WTC11 (cell line): ENCODE results near the gene GAS2.

Experiments
- TF ChIP-seq, protein P1 (sequence below): fragments of 200-600 bp; IDR thresholded peaks from 2 replicates; pipeline ENCODE4 v1.8.0; 2022; ENCODE audit warnings: antibody characterized with exemption
- TF ChIP-seq, protein P2 (sequence below): sonication (generic); formaldehyde crosslinking; IDR thresholded peaks from 2 replicates; pipeline ENCODE4 v1.8.0; 2022; ENCODE audit warnings: mild to moderate bottlenecking, missing genetic modification reagents

DNA sequence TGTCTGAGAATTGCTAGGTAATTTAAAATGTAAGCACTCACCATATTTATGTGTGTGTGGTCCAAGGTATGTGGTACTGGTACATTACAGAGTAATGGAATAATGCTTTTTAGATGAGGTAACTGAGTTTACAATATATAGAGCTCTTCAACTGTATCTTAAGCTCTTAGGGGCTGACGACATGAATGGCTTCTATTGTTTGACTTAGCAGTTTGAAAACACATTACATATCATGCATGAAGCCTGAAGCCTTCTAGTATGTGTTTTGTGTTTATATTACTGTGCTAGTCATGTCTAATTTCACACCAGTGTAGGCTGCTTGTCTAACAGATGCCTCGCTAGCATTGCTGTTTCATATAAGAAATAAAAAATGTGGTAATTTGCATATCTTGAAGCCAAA lies 37.2 kb downstream of the GAS2 start:
- TF ChIP-seq, protein P1, sequence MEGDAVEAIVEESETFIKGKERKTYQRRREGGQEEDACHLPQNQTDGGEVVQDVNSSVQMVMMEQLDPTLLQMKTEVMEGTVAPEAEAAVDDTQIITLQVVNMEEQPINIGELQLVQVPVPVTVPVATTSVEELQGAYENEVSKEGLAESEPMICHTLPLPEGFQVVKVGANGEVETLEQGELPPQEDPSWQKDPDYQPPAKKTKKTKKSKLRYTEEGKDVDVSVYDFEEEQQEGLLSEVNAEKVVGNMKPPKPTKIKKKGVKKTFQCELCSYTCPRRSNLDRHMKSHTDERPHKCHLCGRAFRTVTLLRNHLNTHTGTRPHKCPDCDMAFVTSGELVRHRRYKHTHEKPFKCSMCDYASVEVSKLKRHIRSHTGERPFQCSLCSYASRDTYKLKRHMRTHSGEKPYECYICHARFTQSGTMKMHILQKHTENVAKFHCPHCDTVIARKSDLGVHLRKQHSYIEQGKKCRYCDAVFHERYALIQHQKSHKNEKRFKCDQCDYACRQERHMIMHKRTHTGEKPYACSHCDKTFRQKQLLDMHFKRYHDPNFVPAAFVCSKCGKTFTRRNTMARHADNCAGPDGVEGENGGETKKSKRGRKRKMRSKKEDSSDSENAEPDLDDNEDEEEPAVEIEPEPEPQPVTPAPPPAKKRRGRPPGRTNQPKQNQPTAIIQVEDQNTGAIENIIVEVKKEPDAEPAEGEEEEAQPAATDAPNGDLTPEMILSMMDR = no peak
- TF ChIP-seq, protein P2, sequence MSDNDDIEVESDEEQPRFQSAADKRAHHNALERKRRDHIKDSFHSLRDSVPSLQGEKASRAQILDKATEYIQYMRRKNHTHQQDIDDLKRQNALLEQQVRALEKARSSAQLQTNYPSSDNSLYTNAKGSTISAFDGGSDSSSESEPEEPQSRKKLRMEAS (CRISPR knock-in tag) = no peak
